Sigmoid colon (tissue), 7 donors: ENCODE measurements around the gene SLC12A8. TPM values are rescaled to one million over a fixed set of nuclear protein-coding genes. Genes with fewer than 3 reads are reported as not detected.

Experiments used
- DNase-seq: peaks from one replicate; pipeline ENCODE4 v3.0.0-alpha.2; 2019
- H3K27ac ChIP-seq, 4 donors: fragments of 200-600 bp; sonication (generic); one replicate each; pipeline ENCODE4 v1.5.1; 2016 to 2019; ENCODE audit warnings: mild to moderate bottlenecking in 1 of 4
- H3K27me3 ChIP-seq, 3 donors: fragments of 200-600 bp; sonication (generic); one replicate each; pipeline ENCODE4 v1.5.1; 2019; ENCODE audit warnings: mild to moderate bottlenecking in 1 of 3
- H3K36me3 ChIP-seq, 4 donors: fragments of 200-600 bp; sonication (generic); one replicate each; pipeline ENCODE4 v1.5.1; 2016 to 2019
- H3K4me1 ChIP-seq, 4 donors: fragments of 200-600 bp; sonication (generic); one replicate each; pipeline ENCODE4 v1.5.1; 2017 to 2019
- H3K4me3 ChIP-seq, 4 donors: fragments of 200-600 bp; sonication (generic); one replicate each; pipeline ENCODE4 v1.5.1; 2017 to 2019; ENCODE audit warnings: mild to moderate bottlenecking in 2 of 4, moderate library complexity in 1 of 4
- H3K9me3 ChIP-seq, 4 donors: fragments of 200-600 bp in 3 of 4; sonication (generic) in 3 of 4; one replicate each; pipeline versions ENCODE4 v1.5.1 to v1.6.1; 2013 to 2019
- CTCF ChIP-seq, 4 experiments: fragments of 450-650 bp in 3 of 4; fragments of 200-600 bp in 1 of 4; IDR thresholded peaks; one replicate each; pipeline ENCODE4 v1.5.1; 2016 to 2019; ENCODE audit warnings: antibody characterized with exemption in 4 of 4, mild to moderate bottlenecking in 3 of 4, moderate library complexity in 2 of 4
- EP300 ChIP-seq, 4 donors: sonication (generic); formaldehyde crosslinking; IDR thresholded peaks; one replicate each; pipeline ENCODE4 v1.6.1; 2017; ENCODE audit warnings: antibody characterized with exemption in 4 of 4
- POLR2A ChIP-seq, 2 donors: fragments of 450-650 bp; IDR thresholded peaks; one replicate each; pipeline ENCODE4 v1.6.1; 2016; ENCODE audit warnings: antibody characterized with exemption in 2 of 2, mild to moderate bottlenecking in 2 of 2, moderate library complexity in 2 of 2
- POLR2AphosphoS5 ChIP-seq, 4 donors: sonication (generic); formaldehyde crosslinking; IDR thresholded peaks; one replicate each; pipeline ENCODE4 v1.6.1; 2017; ENCODE audit warnings: antibody characterized with exemption in 4 of 4
- WGBS, 2 donors: extraction: QIAGEN DNeasy Blood & Tissue Kit; methylation state at CpG; one replicate each; pipeline ENCODE4 v1.1.7; 2013; 5-methylcytosine and 5-hydroxymethylcytosine counted together
- intact Hi-C: fragments of 100-400 bp; cut with DNase I; formaldehyde crosslinking; loops from one replicate; pipeline ENCODE4 v1.15.1; 2023
- polyA plus RNA-seq, 3 donors: library from polyadenylated mRNA; stranded (reverse); fragments of 200-250 nt; gene quantifications; one replicate each; pipeline ENCODE4 v1.2.3, GENCODE V29; 2013
- total RNA-seq, 4 donors: library from RNA; depleted of rRNA; stranded (reverse); fragments of >200 nt; gene quantifications; one replicate each; pipeline ENCODE4 v1.1.0, GENCODE V29; 2016
- donor health status: healthy with polysubstance abuse.
- donor health status: Bipolar disorder and iron deficiency.
- donor health status: healthy.

SLC12A8 gene
- total and polyA plus RNA-seq, 7 donors = 0.33 to 6.3 (median 1.7) TPM; not detected in 3

GRCh38 chr3:125179143-125179883, 33.2 kb downstream of the SLC12A8 start:
- 80 to 88% methylated on average over 3 of the region's 3 CpGs for WGBS, 2 donors
- H3K27ac ChIP-seq = no peak overlapping the region
- intact Hi-C loops = no loop called here
- TF ChIP-seq POLR2AphosphoS5 (IDR thresholded peaks at IDR 0.05) (no peak), CTCF (IDR thresholded peaks at IDR 0.05) (no peak), EP300 (IDR thresholded peaks at IDR 0.05) (no peak)
- H3K4me1 ChIP-seq = no peaks in the 10 kb centered on the region
- H3K27me3 ChIP-seq = no peaks in the 10 kb centered on the region
- no peak overlapping the region for H3K4me3 ChIP-seq
- no peaks in the 10 kb centered on the region for H3K36me3 ChIP-seq
- DNase-seq = no peak
- no peaks in the 10 kb centered on the region for H3K9me3 ChIP-seq

DNA sequence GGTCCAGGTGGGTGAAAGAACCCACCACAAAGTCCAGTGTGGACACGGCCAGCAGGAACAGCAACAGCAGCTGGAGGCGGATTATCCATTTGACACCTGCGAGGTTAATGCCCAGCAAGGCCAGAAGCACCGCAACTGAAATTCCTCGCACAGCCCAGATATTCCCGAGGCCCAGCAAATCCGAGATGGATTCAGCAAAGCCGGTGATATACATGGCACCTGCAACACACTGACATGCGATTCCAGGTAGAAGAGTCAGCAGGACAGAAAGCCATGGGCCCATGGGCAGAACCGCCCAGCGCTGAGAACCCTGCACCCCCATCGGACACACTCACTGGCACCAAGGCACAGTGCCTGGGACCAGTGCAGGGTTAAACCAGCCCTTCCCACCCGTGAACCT, 34.8 kb downstream of the SLC12A8 start:
- no peak for DNase-seq
- H3K4me3 ChIP-seq = no peak overlapping the region
- no peak for TF ChIP-seq EP300 (IDR thresholded peaks at IDR 0.05)
- no peak for TF ChIP-seq POLR2A (IDR thresholded peaks at IDR 0.05)
- TF ChIP-seq POLR2AphosphoS5 (IDR thresholded peaks at IDR 0.05) = no peak
- TF ChIP-seq CTCF (IDR thresholded peaks at IDR 0.05) = no peak
- H3K36me3 ChIP-seq = no peaks in the 10 kb centered on the region
- H3K27ac ChIP-seq = no peak overlapping the region
- H3K4me1 ChIP-seq = no peaks in the 10 kb centered on the region
- 93 to 97% methylated on average over 13 of the region's 13 CpGs for WGBS, 2 donors
- no peaks in the 10 kb centered on the region for H3K9me3 ChIP-seq
- no peaks in the 10 kb centered on the region for H3K27me3 ChIP-seq
- intact Hi-C loops = no loop called here

GRCh38 chr3:125175295-125176078, 37.1 kb downstream of the SLC12A8 start:
- Histone ChIP-seq H3K36me3 (no peaks in the 10 kb centered on the region), H3K27ac (no peak overlapping the region), H3K9me3 (no peaks in the 10 kb centered on the region), H3K27me3 (no peaks in the 10 kb centered on the region), H3K4me3 (no peak overlapping the region), H3K4me1 (no peaks in the 10 kb centered on the region)
- TF ChIP-seq POLR2A (IDR thresholded peaks at IDR 0.05) = no peak
- WGBS, 2 donors = 87 to 96% methylated on average over 7 of the region's 7 CpGs
- intact Hi-C loops = no loop called here
- DNase-seq = no peak

GRCh38 chr3:125172346-125172745, 40.2 kb downstream of the SLC12A8 start:
- H3K36me3 ChIP-seq = no peaks in the 10 kb centered on the region
- H3K4me3 ChIP-seq = no peak overlapping the region
- no peaks in the 10 kb centered on the region for H3K9me3 ChIP-seq
- WGBS, 2 donors = 62 to 89% methylated on average over 2 of the region's 2 CpGs
- H3K4me1 ChIP-seq = peaks cover 0 to 6% (median 0%) of the 10 kb centered on the region in 4 donors
- TF ChIP-seq EP300 (IDR thresholded peaks at IDR 0.05) (no peak), CTCF (IDR thresholded peaks at IDR 0.05) (no peak), POLR2A (IDR thresholded peaks at IDR 0.05) (no peak), POLR2AphosphoS5 (IDR thresholded peaks at IDR 0.05) (no peak)
- intact Hi-C loops = no loop called here
- no peak for DNase-seq
- no peak overlapping the region for H3K27ac ChIP-seq
- no peaks in the 10 kb centered on the region for H3K27me3 ChIP-seq

- Histone ChIP-seq H3K36me3 (no peaks in the 10 kb centered on the region), H3K4me3 (no peak overlapping the region), H3K4me1 (peaks cover 0 to 6% (median 0%) of the 10 kb centered on the region in 4 donors), H3K9me3 (no peaks in the 10 kb centered on the region), H3K27me3 (no peaks in the 10 kb centered on the region), H3K27ac (no peak overlapping the region)
- no peak for DNase-seq
- no peak for TF ChIP-seq EP300 (IDR thresholded peaks at IDR 0.05)
- no peak for TF ChIP-seq POLR2AphosphoS5 (IDR thresholded peaks at IDR 0.05)
- no peak for TF ChIP-seq CTCF (IDR thresholded peaks at IDR 0.05)
- TF ChIP-seq POLR2A (IDR thresholded peaks at IDR 0.05) = no peak
- WGBS, 2 donors = 84 to 92% methylated on average over 4 of the region's 4 CpGs
- intact Hi-C loops = loop anchor here (10.0 kb wide), 1 partner anchor 244 kb away; no protein-coding TSS in a partner anchor
Measured at GRCh38 chr3:125168711-125169393, 43.7 kb downstream of the SLC12A8 start.
